Measurements from ENCODE around the gene TMEM45A.

DNA sequence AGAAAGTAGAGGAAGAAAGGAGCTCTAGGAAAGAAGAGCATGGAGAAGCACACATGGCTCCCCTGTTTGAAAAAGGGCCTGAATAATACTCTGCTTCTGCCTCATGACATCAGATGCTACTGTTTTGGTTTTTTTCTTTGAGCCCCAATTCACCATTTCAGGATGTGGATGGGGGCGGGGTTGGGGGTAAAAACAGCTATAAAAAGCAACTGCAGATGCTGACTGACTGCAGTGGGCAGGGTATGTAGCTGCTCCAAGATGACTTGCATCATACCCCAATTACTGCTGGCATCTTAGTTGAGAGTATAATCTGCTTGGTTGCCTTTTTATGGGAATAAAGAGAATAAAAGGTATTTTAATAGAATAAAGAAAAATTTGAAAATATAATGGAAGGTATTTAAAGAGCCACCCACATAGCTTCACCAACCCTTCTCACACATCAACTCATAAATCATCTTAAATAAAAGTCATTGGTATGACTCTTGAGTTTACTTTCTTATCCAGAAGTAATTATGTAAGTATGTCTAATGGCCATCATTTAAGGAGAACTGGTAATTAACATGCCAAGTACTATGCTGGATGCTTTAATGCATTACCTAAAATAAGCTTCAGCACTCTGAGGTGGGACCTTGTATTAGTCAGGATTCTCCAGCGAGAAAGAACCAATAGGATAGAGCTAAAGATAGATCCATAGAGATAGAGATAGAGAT is 36.4 kb upstream of the TMEM45A start:
- TF ChIP-seq, protein P1, sequence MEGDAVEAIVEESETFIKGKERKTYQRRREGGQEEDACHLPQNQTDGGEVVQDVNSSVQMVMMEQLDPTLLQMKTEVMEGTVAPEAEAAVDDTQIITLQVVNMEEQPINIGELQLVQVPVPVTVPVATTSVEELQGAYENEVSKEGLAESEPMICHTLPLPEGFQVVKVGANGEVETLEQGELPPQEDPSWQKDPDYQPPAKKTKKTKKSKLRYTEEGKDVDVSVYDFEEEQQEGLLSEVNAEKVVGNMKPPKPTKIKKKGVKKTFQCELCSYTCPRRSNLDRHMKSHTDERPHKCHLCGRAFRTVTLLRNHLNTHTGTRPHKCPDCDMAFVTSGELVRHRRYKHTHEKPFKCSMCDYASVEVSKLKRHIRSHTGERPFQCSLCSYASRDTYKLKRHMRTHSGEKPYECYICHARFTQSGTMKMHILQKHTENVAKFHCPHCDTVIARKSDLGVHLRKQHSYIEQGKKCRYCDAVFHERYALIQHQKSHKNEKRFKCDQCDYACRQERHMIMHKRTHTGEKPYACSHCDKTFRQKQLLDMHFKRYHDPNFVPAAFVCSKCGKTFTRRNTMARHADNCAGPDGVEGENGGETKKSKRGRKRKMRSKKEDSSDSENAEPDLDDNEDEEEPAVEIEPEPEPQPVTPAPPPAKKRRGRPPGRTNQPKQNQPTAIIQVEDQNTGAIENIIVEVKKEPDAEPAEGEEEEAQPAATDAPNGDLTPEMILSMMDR (IDR thresholded peaks at IDR 0.05): no peak
- no peak for TF ChIP-seq POLR2A (IDR thresholded peaks at IDR 0.05)
